DOHH2 (cell line): ENCODE data around the gene GJA5.

Source experiments
- H3F3A ChIP-seq: fragments of 200-600 bp; sonication (generic), shearing (Covaris generic); 2 replicates; pipeline ENCODE4 v1.6.0; 2016; ENCODE audit warnings: antibody characterized with exemption, mild to moderate bottlenecking; ENCODE audit not compliant: control insufficient read depth, insufficient read depth
- H3K27ac ChIP-seq: fragments of 200-600 bp; sonication (generic); 2 replicates; pipeline ENCODE4 v1.5.1; 2014; ENCODE audit warnings: low read depth, mild to moderate bottlenecking, low read length, moderate library complexity
- H3K27me3 ChIP-seq: fragments of 200-600 bp; sonication (generic); 2 replicates; pipeline ENCODE4 v1.6.1; 2014; ENCODE audit warnings: mild to moderate bottlenecking, low read length, mixed read lengths; ENCODE audit not compliant: control insufficient read depth
- H3K36me3 ChIP-seq: fragments of 200-600 bp; sonication (generic); 2 replicates; pipeline ENCODE4 v1.6.1; 2014; ENCODE audit warnings: mild to moderate bottlenecking, low read length, moderate library complexity, mixed read lengths; ENCODE audit not compliant: control insufficient read depth
- H3K4me1 ChIP-seq: fragments of 200-600 bp; sonication (generic); 2 replicates; pipeline ENCODE4 v1.6.1; 2014; ENCODE audit warnings: mild to moderate bottlenecking, low read length, mixed read lengths; ENCODE audit not compliant: control insufficient read depth
- H3K4me2 ChIP-seq: fragments of 200-600 bp; sonication (generic); 2 replicates; pipeline ENCODE4 v1.6.0; 2014; ENCODE audit warnings: mild to moderate bottlenecking, low read length, moderate library complexity
- H3K4me3 ChIP-seq: fragments of 200-600 bp; sonication (generic); 2 replicates; pipeline ENCODE4 v1.5.1; 2014; ENCODE audit warnings: mild to moderate bottlenecking, low read length, mixed read lengths
- H3K79me2 ChIP-seq: fragments of 200-600 bp; sonication (generic); 2 replicates; pipeline ENCODE4 v1.6.1; 2014; ENCODE audit warnings: mild to moderate bottlenecking, low read length, mixed read lengths; ENCODE audit not compliant: control insufficient read depth
- H3K9me2 ChIP-seq: fragments of 200-600 bp; sonication (generic); replicated peaks from 2 replicates; pipeline ENCODE4 v1.6.1; 2014; ENCODE audit warnings: mild to moderate bottlenecking, low read length, mixed read lengths; ENCODE audit not compliant: control insufficient read depth
- H3K9me3 ChIP-seq: fragments of 200-600 bp; sonication (generic); 2 replicates; pipeline ENCODE4 v1.6.1; 2014; ENCODE audit warnings: antibody characterized with exemption, low read length, mixed read lengths; ENCODE audit not compliant: control insufficient read depth, insufficient read depth
- H4K20me1 ChIP-seq: fragments of 200-600 bp; sonication (generic); 2 replicates; pipeline ENCODE4 v1.6.0; 2014; ENCODE audit warnings: low read depth, mild to moderate bottlenecking, antibody characterized with exemption, low read length, moderate library complexity; ENCODE audit not compliant: control insufficient read depth, insufficient read depth
- EZH2phosphoT487 ChIP-seq: fragments of 200-600 bp; sonication (generic); IDR thresholded peaks from 2 replicates; pipeline ENCODE4 v1.6.1; 2017; ENCODE audit warnings: borderline replicate concordance, mild to moderate bottlenecking, antibody characterized with exemption, low read length, moderate library complexity, mixed read lengths
- TF ChIP-seq, protein P1 (sequence below): fragments of 200-600 bp; sonication (generic); IDR thresholded peaks from one replicate; pipeline ENCODE4 v1.5.1; 2014; ENCODE audit warnings: antibody characterized with exemption, mild to moderate bottlenecking, low read depth, low read length; ENCODE audit not compliant: poor library complexity, severe bottlenecking

The GJA5 gene

DNA sequence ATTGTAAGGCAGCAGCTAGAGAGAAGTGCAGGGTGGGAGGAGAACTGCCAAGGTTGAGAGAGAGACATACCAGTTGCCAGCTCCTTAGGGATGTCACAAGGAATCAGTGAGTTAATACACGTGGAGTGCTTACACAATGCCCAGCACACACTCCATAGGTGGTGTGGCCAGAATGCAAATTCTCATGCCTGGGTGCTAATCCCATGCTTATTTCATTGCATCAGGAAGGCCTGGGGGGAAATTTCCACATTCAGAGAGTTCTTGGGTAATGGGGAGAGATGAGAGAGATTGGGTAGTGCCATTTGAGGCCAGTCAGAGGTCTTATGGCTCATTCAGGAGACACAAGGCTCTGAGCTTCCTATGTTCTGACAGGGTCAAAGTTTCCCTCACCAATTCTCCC is 38.7 kb downstream of the GJA5 start:
- Histone ChIP-seq H3K4me1 (no peaks in the 10 kb centered on the region), H3K4me3 (no peak overlapping the region), H4K20me1 (no peaks in the 10 kb centered on the region), H3K4me2 (no peak overlapping the region), H3K9me2 (no peaks in the 10 kb centered on the region), H3K9me3 (peaks cover 11% of the 10 kb centered on the region; the same call in 1 of the 2 replicates), H3K79me2 (no peaks in the 10 kb centered on the region), H3F3A (no peaks in the 10 kb centered on the region), H3K27me3 (no peaks in the 10 kb centered on the region), H3K36me3 (no peaks in the 10 kb centered on the region), H3K27ac (no peak overlapping the region)
- no peak for TF ChIP-seq EZH2phosphoT487
- TF ChIP-seq, protein P1, sequence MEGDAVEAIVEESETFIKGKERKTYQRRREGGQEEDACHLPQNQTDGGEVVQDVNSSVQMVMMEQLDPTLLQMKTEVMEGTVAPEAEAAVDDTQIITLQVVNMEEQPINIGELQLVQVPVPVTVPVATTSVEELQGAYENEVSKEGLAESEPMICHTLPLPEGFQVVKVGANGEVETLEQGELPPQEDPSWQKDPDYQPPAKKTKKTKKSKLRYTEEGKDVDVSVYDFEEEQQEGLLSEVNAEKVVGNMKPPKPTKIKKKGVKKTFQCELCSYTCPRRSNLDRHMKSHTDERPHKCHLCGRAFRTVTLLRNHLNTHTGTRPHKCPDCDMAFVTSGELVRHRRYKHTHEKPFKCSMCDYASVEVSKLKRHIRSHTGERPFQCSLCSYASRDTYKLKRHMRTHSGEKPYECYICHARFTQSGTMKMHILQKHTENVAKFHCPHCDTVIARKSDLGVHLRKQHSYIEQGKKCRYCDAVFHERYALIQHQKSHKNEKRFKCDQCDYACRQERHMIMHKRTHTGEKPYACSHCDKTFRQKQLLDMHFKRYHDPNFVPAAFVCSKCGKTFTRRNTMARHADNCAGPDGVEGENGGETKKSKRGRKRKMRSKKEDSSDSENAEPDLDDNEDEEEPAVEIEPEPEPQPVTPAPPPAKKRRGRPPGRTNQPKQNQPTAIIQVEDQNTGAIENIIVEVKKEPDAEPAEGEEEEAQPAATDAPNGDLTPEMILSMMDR = no peak

GRCh38 chr1:147720557-147720956 is 39.8 kb downstream of the GJA5 start:
- Histone ChIP-seq H3K4me2 (no peak overlapping the region), H3K4me3 (no peak overlapping the region), H3F3A (no peaks in the 10 kb centered on the region), H3K9me3 (peaks cover 11% of the 10 kb centered on the region; the same call in 1 of the 2 replicates), H3K79me2 (no peaks in the 10 kb centered on the region), H3K27ac (no peak overlapping the region), H3K4me1 (no peaks in the 10 kb centered on the region), H4K20me1 (no peaks in the 10 kb centered on the region), H3K9me2 (no peaks in the 10 kb centered on the region), H3K27me3 (no peaks in the 10 kb centered on the region), H3K36me3 (no peaks in the 10 kb centered on the region)
- no peak for TF ChIP-seq EZH2phosphoT487
- TF ChIP-seq, protein P1 = no peak

GRCh38 chr1:147719711-147720225 is 40.6 kb downstream of the GJA5 start:
- H3K9me3 ChIP-seq = peaks cover 11% of the 10 kb centered on the region; the same call in 1 of the 2 replicates
- H3K4me3 ChIP-seq = no peak overlapping the region
- no peak overlapping the region for H3K27ac ChIP-seq
- no peaks in the 10 kb centered on the region for H3K36me3 ChIP-seq
- no peaks in the 10 kb centered on the region for H4K20me1 ChIP-seq
- TF ChIP-seq, protein P1 = no peak
- TF ChIP-seq EZH2phosphoT487 = no peak
- H3K79me2 ChIP-seq = no peaks in the 10 kb centered on the region
- no peaks in the 10 kb centered on the region for H3K27me3 ChIP-seq
- no peaks in the 10 kb centered on the region for H3K4me1 ChIP-seq
- H3K9me2 ChIP-seq = no peaks in the 10 kb centered on the region
- no peaks in the 10 kb centered on the region for H3F3A ChIP-seq
- H3K4me2 ChIP-seq = no peak overlapping the region
